Tibial nerve (tissue), 4 donors: Measurements from ENCODE around the gene TENM3. TPM values are rescaled to one million over a fixed set of nuclear protein-coding genes. Genes with fewer than 3 reads are reported as not detected.
"Not testable (repeated sequence)": the region's sequence is repeated elsewhere in the genome, so short reads cannot be mapped to it uniquely, and the experiment has no call there.

Experiments
- DNase-seq, 2 donors: peaks; one replicate each; pipeline ENCODE4 v3.0.0-alpha.2; 2019; ENCODE audit warnings: low spot score in 2 of 2
- H3K27ac ChIP-seq, 4 donors: fragments of 200-600 bp; sonication (generic) in 3 of 4; one replicate each; pipeline ENCODE4 v1.5.1; 2017 to 2019; ENCODE audit warnings: mild to moderate bottlenecking in 1 of 4
- H3K27me3 ChIP-seq, 2 donors: fragments of 200-600 bp; sonication (generic) in 1 of 2; one replicate each; pipeline versions ENCODE4 v1.5.1 to v1.6.0; 2017 to 2019
- H3K36me3 ChIP-seq, 3 donors: fragments of 200-600 bp; sonication (generic); one replicate each; pipeline ENCODE4 v1.5.1; 2018 to 2019
- H3K4me1 ChIP-seq, 4 donors: fragments of 200-600 bp; sonication (generic) in 3 of 4; one replicate each; pipeline ENCODE4 v1.5.1; 2017 to 2019
- H3K4me3 ChIP-seq, 4 donors: fragments of 200-600 bp; sonication (generic) in 3 of 4; one replicate each; pipeline ENCODE4 v1.5.1; 2017 to 2019; ENCODE audit warnings: mild to moderate bottlenecking in 1 of 4, moderate library complexity in 1 of 4
- H3K9me3 ChIP-seq, 4 donors: fragments of 200-600 bp; sonication (generic) in 3 of 4; one replicate each; pipeline ENCODE4 v1.5.1; 2017 to 2019
- EP300 ChIP-seq, 2 donors: sonication (generic); formaldehyde crosslinking; IDR thresholded peaks; one replicate each; pipeline ENCODE4 v1.6.1; 2017; ENCODE audit warnings: antibody characterized with exemption in 2 of 2, mild to moderate bottlenecking in 1 of 2
- POLR2A ChIP-seq, 2 donors: fragments of 450-650 bp; IDR thresholded peaks; one replicate each; pipeline ENCODE4 v1.6.1; 2017; ENCODE audit warnings: antibody characterized with exemption in 2 of 2, mild to moderate bottlenecking in 2 of 2, moderate library complexity in 2 of 2
- WGBS, 2 donors: methylation state at CpG; one replicate each; pipeline ENCODE4 v1.1.5; 2018; 5-methylcytosine and 5-hydroxymethylcytosine counted together
- total RNA-seq, 4 donors: library from RNA; depleted of rRNA; stranded (reverse); fragments of >200 nt; gene quantifications; one replicate each; pipeline ENCODE4 v1.1.0, GENCODE V29; 2016
- TF ChIP-seq, protein P1 (sequence below), 5 experiments: fragments of 200-600 bp in 3 of 5; fragments of 450-650 bp in 2 of 5; sonication (generic) in 3 of 5; IDR thresholded peaks; one replicate each; pipeline ENCODE4 v1.5.1; 2016 to 2019; ENCODE audit warnings: antibody characterized with exemption in 5 of 5, mild to moderate bottlenecking in 3 of 5, moderate library complexity in 2 of 5

Gene TENM3
- total RNA-seq, 4 donors from 2014 or later, result 19.0 to 60.5 (median 29.4) TPM

DNA sequence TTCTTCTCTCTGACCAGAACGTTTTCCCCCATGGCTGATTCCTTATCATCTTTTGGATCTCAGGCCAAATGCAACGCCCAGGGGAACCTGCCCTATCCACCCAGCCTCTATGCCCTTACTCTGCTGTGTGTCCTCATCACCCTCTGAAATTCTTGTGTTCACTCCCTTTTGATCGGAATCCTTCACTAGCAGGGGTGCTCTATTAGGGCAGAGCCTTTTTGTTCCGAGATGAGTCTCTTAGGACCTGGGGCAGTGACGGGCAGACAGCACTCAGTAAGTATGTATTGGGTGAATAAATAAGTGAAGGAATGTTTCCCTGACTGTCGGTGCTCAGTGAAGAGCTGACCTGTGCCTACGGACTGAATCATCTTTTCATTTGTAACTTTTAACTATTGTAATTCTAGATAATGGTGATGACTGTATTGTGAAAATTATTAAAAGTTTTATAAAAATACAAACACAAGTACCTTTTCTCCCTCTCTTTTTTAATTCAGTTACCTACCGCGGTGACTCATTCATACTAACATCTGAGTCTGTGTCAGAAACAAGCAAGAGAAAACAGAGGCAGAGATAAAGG is 4.8 kb upstream of the TENM3 start:
- Histone ChIP-seq H3K4me1 (peaks cover 0 to 12% (median 0%) of the 10 kb centered on the region in 4 donors), H3K36me3 (no peaks in the 10 kb centered on the region), H3K27ac (no peak overlapping the region), H3K4me3 (no peak overlapping the region), H3K27me3 (no peaks in the 10 kb centered on the region), H3K9me3 (no peaks in the 10 kb centered on the region)
- no peak for TF ChIP-seq POLR2A (IDR thresholded peaks at IDR 0.05)
- TF ChIP-seq, protein P1, sequence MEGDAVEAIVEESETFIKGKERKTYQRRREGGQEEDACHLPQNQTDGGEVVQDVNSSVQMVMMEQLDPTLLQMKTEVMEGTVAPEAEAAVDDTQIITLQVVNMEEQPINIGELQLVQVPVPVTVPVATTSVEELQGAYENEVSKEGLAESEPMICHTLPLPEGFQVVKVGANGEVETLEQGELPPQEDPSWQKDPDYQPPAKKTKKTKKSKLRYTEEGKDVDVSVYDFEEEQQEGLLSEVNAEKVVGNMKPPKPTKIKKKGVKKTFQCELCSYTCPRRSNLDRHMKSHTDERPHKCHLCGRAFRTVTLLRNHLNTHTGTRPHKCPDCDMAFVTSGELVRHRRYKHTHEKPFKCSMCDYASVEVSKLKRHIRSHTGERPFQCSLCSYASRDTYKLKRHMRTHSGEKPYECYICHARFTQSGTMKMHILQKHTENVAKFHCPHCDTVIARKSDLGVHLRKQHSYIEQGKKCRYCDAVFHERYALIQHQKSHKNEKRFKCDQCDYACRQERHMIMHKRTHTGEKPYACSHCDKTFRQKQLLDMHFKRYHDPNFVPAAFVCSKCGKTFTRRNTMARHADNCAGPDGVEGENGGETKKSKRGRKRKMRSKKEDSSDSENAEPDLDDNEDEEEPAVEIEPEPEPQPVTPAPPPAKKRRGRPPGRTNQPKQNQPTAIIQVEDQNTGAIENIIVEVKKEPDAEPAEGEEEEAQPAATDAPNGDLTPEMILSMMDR (IDR thresholded peaks at IDR 0.05), result no peak
- TF ChIP-seq EP300 (IDR thresholded peaks at IDR 0.05), result no peak
- WGBS, 2 donors, result 64 to 67% methylated on average over 9 of the region's 9 CpGs
- no peak for DNase-seq

DNA sequence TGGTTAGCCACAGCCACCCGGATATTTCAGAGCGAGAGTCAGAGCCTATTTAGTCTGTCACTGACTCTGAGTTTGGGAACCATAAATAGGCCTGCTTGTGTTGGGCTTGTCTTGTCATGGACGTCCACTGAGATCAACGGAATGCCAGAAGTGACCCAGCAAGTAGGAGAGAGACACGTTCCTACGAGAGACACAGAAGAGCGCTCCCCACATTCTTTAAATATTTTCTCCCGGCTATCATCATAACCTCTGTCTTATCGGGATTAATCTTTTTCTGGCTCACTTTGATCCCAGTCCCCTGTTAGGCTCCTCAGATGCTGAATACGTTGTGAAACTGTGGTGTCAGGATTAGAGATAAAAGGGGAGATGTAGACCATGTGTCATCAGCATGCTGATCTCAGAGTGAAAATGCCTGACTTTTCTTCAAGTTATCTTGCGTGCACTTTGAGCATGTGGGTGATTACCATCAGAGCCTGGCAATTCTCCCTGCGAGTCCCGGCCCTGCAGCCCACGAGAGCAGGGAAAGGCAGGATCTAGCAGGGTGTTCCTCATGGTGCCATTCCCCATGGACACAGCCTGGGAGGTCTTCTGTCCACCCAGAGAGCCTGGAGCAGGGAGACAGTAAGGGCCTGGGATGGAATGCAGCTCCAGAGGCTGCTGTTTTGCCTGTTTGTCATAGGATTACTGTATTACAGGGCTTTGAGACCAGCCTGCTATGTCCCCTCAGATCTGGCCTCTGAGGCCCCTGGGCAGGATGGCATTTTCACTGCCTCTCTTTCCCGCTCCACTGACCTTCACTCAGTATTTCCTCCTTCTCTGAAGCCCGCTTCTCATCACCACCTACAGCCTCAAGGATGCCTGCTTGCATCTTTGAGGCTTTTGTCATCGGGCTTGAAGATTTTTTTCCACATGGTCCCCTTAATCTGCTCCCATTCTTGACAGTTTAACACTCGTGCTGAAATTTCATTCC is 2.8 kb upstream of the TENM3 start:
- H3K4me1 ChIP-seq, result peaks cover 0 to 12% (median 0%) of the 10 kb centered on the region in 4 donors
- H3K27ac ChIP-seq, result peak overlapping the region in 1 of 4 donors; percentile 4
- no peaks in the 10 kb centered on the region for H3K9me3 ChIP-seq
- no peaks in the 10 kb centered on the region for H3K36me3 ChIP-seq
- H3K27me3 ChIP-seq, result no peaks in the 10 kb centered on the region
- no peak overlapping the region for H3K4me3 ChIP-seq
- no peak for DNase-seq
- TF ChIP-seq, protein P1 (IDR thresholded peaks at IDR 0.05), result no peak
- no peak for TF ChIP-seq EP300 (IDR thresholded peaks at IDR 0.05)
- TF ChIP-seq POLR2A (IDR thresholded peaks at IDR 0.05), result no peak
- WGBS, 2 donors, result 37 to 41% methylated on average over 18 of the region's 18 CpGs

DNA sequence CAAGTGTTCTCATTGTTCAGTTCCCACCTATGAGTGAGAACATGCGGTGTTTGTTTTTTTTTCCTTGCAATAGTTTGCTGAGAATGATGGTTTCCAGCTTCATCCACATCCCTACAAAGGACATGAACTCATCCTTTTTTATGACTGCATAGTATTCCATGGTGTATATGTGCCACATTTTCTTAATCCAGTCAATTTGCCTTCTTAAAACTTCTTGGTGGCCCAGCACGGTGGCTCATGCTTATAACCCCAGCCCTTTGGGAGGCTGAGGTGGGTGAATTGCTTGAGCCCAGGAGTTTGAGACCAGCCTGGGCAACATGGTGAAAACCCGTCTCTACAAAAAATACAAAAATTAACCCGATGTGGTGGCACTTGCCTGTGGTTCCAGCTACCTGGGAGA is 942 bp upstream of the TENM3 start:
- WGBS, 2 donors, result 93 to 100% methylated on average over 4 of the region's 4 CpGs
- H3K4me3 ChIP-seq, H3K9me3 ChIP-seq, DNase-seq, H3K36me3 ChIP-seq, H3K27ac ChIP-seq, H3K27me3 ChIP-seq: not testable (repeated sequence)
- H3K4me1 ChIP-seq, result peaks cover 0 to 12% (median 0%) of the 10 kb centered on the region in 4 donors

DNA sequence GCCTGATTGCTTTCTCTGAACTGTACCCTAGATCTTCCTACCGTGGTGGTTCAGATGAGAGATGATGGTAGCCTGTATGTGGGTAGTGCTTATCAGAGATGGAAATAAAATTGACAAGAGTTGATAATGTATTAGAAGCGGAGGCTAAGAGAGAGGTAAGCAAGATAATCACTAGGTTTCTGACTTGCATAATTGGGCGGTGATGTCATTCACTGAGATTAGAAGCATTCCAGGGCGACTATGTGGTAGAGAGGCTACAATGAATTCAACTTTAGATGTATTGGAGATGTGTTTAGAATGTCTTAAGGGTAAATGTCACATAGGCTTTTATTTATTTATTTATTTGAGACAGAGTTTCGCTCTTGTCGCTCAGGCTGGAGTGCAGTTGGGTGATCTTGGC is 415 bp upstream of the TENM3 start:
- no peaks in the 10 kb centered on the region for H3K36me3 ChIP-seq
- H3K9me3 ChIP-seq, result no peaks in the 10 kb centered on the region
- no peak for TF ChIP-seq EP300 (IDR thresholded peaks at IDR 0.05)
- TF ChIP-seq, protein P1 (IDR thresholded peaks at IDR 0.05), result no peak
- TF ChIP-seq POLR2A (IDR thresholded peaks at IDR 0.05), result no peak
- no peak overlapping the region for H3K27ac ChIP-seq
- DNase-seq, result no peak
- H3K4me3 ChIP-seq, result no peak overlapping the region
- 95% methylated on average over 6 of the region's 6 CpGs for WGBS, 2 donors
- H3K4me1 ChIP-seq, result peaks cover 0 to 12% (median 0%) of the 10 kb centered on the region in 4 donors
- no peaks in the 10 kb centered on the region for H3K27me3 ChIP-seq

DNA sequence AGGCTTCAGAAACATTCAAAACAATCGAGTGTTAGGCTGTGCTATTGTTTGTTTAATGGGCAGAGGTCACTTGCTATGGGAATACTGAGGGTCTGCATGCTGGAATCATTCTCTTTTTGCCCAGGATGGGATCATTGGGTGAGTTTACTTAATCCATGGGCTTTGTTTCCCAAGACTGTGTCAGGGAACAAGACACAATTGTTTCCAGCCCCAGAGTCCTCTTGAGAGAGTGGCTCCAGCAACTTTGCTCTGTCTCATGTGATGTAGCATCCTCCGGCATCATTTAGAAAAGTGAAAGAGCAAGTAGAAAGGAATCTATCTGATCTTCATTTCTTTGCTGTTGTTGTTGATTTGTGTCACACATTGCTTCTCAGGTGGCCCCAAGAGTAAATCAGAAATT is 1.8 kb downstream of the TENM3 start:
- Histone ChIP-seq H3K4me3 (no peak overlapping the region), H3K9me3 (no peaks in the 10 kb centered on the region), H3K27me3 (no peaks in the 10 kb centered on the region), H3K4me1 (peaks cover 0 to 6% (median 0%) of the 10 kb centered on the region in 4 donors), H3K36me3 (no peaks in the 10 kb centered on the region), H3K27ac (no peak overlapping the region)
- TF ChIP-seq EP300 (IDR thresholded peaks at IDR 0.05) (no peak), POLR2A (IDR thresholded peaks at IDR 0.05) (no peak)
- TF ChIP-seq, protein P1 (IDR thresholded peaks at IDR 0.05), result no peak
- DNase-seq, result no peak
- 44 to 52% methylated on average over 2 of the region's 2 CpGs for WGBS, 2 donors
